GM18498 (cell line): ENCODE data around the gene DMAC2L.

Experiments used
- ATAC-seq: cut with Tn5 transposase; IDR thresholded peaks from one replicate; pipeline ENCODE4 v1.9.1; 2021; ENCODE audit warnings: mild to moderate bottlenecking, moderate library complexity; ENCODE audit not compliant: unreplicated experiment

Gene DMAC2L

DNA sequence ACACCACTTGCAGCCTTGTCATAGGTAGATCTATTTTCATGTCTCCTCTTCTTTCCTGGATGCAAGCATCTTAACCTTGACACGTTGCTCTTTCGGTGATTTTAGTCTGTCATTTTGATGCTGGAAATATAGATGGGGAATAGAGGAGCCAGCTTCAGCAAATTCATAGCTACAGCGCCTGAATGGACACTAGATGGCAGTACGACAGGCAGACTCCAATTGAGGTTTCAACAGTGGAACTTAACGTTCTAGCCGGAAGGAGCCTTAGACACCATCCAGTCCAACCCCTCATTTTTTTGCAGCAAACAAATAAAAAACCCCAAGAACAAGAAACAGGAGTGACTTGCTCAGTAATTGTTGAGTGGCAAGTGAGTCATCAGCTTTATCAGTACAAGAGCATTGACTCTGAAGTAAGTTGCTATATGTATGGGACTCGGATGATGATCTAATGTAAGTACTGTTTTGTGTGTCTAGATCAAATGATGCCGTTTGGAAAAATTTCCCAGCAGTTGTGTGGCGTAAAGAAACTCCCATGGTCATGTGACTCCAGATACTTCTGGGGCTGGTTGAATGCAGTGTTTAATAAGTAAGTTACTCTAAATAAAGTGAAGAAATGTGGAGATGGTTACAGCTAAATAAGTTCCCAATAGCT is 9.0 kb downstream of the DMAC2L start:
- peak; percentile 88 for ATAC-seq

DNA sequence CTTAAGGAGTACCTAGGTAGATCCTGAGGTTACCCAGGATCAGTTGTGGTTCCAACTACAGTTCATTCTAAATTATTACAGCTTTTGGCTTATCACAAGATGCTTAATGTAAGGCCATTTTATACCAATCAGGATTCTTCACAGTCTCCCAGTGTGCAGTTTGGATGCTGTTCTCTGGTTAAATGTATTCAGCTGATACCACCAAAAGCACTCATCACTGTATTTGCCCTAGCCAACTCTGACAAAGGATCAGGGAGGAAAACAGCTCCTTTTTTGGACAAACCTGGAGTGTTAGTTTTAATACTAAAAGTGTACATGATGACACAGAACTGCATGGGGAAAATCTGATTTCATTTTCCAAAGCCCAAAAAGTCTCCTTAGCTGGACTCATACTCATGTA is 19.5 kb downstream of the DMAC2L start:
- ATAC-seq: no peak

DNA sequence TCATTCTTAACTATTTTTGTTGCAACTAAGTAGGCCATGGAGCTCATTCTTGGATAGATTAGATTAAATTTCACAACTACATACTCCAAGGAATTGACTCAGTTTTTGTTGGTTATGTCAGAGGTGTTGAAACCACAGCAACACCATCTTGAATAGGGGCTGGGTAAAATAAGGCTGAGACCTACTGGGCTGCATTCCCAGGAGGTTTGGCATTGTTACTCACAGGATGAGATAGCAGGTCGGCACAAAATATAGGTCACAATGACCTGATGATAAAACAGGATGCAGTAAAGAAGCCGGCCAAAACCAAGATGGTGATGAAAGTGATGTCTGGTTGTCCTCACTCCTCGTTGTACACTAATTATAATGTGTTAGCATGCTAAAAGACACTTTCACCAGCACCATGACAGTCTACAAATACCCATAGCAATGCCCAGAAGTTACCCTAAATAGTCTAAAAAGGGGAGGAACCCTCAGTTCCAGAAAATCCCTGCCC is 20.9 kb downstream of the DMAC2L start:
- ATAC-seq: no peak

DNA sequence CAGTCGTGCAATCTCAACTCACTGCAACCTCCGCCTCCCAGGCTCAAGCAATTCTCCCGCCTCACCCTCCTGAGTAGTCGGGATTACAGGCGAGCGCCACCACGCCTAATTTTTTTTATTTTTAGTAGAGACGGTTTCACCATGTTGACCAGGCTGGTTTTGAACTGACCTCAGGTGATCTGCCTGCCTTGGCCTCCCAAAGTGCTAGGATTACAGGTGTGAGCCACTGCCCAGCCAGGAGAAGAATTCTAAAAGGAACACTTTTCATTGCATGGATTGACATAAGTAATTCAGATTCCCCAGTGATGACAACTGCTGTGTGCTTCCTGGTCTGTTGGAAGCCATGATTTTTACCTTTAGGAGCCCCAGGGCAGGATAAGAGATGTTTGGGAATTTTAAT is 22.1 kb downstream of the DMAC2L start:
- no peak for ATAC-seq

DNA sequence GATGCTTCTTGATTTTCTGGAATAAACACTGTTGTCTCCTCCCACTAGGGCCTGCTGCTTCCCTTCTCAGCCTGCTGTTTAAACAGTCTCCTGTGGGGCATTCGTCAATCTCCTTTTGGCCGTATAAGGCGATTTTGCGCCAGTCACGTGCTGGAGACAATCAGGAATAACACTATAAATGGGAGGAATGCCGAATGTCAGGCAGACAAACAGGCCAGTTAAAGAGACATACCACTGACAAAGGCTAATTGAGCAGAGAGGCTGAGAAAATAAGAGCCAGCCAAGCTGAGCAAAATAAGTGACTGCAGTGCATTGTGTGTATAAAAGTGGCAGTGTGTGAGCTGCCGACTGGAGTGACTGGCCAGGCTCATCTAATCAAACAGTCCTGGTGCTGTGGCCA is 23.3 kb downstream of the DMAC2L start:
- ATAC-seq: no peak

DNA sequence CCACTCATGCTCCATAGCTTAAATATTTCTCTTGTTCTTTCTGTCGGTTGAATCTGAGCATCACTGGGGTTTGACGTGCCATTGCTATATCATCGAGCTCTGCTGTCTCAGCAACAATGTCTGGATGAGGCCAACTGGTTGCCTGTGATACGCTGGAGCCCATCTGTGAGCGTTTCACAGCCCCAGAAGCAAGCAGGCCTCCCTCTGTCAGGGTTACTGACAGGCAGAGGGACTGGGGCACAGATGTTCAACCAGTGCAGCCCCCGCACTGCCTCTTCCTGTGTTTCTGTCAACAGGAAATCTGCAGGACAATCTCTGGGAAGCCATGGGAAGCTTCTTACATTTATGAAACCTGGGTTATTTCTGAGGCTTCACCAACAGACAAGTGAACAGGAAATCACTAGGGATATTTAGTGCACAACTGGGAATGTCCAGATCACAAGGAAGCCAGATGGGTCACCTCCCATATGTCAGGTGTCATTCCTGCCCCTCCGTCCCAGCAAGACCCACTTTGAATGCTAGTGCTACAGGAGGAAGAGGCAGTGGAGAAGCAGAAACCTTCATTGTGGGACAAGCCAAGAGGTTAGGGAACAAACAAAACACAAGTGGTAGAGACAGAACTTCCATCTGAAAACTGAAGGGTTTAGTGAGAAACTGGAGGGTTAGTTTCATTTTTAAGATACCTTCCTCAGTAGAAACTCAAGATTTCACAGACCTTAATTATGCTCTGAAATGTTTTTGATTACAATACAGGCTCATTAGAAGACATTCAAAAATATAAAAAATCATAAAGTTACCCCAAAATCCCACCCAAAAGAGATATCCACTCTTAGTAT is 24.1 kb downstream of the DMAC2L start:
- ATAC-seq: no peak

DNA sequence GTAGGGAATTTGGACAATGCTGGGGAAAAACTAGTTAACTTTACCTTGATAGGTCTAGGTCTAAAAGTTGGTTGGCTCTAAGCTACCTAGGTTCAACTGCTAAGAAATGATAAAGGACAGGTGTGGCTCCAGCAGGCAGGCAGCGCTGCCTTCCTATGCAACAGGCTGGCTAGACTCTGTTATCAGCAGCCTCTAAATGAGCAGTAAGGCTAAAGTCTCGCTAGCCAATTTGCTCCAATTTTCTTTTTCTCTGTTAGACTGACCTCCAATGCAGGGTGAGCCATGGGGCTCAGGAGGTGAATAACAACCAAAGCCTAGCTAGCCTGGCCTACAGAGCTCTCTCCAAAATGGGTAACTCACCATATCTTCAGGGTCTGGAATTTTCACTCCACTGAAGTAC is 26.5 kb downstream of the DMAC2L start:
- ATAC-seq: no peak

DNA sequence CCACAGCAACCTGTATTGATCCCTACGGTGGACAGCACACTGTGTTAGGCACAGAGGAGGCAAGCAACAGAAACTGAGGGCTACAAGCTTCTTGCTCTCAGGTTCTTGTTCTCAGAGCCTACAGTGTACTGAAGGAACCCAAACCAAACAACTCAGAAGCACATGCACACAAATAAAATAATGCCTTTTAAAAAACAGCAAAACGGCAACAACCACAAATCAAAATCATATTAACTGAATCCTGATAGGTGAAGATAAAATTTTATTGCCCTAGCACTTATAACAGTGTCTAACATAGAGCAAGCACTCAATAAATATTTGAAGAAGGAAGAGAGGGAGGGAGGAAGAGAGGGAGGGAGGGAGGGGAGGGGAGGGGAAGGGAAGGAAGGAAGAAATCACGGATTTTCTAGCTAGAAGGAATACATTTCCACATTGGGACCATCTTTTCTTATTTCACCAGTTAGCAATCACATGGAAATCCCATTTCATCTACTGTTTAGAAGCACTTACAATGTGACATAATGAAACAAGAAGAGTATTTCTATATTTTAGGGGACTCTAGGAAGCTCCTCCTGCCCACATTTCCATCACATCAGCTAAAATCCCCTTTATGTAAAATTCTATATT is 27.2 kb downstream of the DMAC2L start:
- no peak for ATAC-seq

DNA sequence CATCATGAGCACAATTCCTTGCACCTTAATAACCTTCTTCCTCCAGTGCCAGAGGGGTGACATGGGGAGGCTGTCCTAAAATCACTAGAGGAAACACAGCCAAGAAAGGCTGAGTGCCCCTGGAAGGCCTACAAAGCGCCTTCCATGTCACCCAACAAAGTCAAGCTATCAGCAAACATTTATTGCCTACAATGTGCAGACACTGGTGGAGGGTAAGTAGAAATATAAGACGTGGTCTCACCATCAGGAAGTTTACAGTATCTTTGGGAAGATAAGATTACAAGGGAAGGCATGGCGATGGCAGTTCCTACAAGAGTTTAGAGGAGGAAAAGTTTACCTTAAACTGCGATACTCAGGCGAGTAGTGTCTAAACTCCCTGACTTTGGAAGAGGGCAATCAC is 27.9 kb downstream of the DMAC2L start:
- ATAC-seq: no peak

DNA sequence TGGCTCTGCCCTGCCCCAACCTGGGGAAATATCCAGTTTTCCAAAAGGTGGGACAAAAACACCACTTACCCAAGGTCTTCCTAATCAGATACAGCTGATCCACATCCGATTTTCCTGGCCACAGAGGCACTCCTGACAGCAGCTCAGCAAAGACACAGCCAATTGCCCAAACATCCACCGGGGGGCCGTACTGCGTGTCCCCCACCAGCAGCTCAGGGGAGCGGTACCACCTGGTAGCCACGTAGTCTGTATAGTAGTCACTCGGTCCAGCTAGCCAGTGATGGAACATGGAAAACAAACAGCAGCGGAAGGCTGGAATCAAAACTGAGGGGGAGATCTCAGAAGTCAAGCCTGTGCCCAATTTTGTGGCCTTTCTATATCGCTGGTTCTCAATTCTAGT is 28.8 kb downstream of the DMAC2L start:
- no peak for ATAC-seq

DNA sequence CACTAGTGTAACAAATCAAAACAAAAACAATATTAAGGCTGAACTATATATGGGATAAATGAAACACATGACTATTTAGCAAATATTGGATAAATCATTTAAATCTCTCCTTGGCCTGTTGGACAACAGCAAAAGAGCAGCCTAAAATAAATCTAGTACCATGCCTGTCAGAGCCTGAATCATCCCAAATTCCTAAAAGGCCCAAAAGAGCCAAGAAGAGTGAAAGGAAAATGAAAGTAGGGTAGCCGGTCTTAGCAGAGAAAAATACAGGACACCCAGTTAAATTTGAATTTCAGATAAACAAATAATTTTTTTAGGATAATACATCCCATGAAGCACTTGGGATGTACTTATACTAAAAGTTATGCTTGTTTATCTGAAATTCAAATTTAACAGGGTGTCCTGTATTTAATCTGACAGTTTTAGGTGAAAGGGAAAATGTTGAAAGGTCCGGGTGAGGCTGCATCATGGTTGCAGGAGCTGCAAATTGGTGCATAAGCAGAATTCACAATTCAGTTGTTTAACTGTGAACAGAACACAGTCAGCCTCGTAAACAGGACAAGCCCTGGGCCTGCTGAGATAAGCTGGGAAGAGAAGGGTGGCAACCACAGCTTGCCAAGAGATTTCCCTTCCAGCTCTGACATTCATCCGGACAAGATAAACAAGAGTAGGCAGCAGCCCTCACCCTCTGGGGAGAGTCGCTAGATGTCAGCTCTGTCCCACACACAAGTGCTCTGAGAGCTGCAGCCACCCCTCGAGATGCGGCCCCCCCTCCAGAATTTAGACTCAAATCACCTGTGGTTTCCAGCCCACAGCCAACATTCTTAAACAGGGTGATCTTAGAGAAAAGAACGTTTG is 30.3 kb downstream of the DMAC2L start:
- no peak for ATAC-seq

DNA sequence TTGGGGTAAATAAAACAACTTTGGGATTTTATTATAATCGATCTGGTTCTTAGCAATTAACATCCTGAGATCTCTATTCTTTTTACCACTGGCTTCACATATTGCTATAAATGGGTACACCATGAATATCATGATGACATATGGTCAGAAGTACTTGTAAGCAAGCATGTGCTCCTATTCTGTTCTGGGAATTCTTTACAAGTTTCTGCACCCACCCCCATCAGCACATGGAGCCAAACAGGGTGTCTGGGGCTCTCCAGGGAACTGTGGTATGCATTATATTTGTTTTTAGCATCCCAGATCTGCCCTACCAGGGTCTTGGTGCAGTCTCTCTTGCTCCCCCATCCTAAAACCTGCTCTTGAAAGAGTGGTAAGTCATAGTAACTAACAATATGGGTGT is 31.3 kb downstream of the DMAC2L start:
- ATAC-seq: no peak

DNA sequence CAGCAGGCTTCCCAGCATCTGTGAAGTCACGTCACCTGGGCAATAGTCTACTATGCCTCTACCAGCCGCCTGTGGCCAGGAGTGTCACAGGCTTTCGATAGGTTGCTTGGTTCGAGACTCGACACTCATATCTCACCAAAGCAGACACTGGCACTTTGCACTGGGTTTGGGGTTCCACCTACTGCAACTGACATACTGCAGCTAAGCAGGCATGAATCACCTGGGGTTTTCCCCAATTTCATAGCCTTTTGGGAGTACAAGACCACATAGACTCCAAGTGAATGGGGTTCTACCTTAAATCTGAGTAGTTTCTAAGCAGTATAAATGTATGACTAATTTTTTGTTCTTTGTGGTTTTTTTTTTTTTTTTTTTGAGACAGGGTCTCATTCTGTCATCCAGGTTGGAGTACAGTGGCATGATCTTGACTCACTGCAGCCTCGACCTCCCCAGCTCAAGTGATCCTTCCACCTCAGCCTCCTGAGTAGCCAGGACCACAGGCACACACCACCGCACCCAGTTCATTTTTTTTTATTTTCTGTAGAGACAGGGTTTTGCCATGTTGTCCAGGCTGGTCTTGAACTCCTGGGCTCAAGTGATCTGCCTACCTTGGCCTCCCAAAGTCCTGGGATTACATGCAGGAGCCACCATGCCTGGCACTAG is 32.1 kb downstream of the DMAC2L start:
- peak; percentile 83 for ATAC-seq

DNA sequence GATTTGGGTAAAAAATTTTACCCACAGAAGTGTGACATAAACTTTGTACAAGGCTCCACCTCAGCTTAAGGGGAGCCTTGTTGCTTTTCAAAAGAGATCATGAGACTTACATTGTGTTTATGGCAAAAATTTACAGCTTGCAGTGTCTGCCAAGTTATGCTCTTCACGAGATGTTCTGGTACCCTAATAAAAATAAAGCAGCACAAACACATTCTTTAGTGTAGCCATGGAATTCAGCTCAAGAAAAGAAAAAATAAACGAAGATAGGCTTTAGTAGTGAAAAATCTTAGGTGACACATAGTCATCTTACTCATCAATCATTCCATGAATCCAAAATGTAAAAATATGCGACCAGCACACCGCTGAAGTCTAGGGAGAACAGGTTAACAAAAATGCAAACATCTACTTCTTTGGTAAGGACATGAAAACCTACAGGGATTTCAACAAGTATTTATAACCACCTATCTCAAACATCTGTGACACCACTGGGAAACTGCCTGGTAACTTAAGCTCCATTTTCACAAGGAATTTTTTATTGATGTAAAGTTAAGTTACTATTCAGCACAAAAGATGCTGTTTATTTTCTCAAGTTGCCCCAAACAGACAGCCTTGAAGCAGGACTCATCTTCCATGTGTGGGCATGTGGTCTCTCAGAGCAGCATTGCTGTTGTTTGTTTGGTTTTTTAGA is 32.9 kb downstream of the DMAC2L start:
- ATAC-seq: no peak

DNA sequence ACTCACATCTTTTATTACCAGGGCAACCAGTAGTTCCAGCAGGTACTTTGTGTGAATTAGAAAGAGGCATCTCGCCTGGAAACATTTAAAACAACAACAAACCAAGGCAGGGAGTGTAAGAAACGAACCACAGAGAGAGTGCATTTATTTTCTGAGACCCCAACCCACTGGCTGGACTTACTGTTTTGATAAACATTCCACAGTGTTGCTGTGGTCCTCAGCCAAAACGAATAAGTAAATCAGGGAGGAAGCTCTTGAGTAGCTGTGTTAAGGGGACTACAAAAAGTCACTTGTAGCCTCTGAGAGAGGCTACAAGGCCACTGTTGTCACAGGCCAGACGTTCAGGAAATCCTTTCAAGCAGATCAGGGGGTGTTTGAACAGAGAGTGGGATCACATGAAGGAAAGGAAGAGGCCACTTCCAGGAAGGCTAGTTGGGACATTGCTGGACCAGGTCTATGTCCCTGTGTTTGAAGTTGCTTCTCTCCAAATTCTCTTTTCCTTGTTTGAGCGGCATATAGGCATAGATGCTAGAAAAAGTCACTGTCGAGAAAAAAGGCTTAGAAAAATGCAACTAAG is 33.8 kb downstream of the DMAC2L start:
- no peak for ATAC-seq

DNA sequence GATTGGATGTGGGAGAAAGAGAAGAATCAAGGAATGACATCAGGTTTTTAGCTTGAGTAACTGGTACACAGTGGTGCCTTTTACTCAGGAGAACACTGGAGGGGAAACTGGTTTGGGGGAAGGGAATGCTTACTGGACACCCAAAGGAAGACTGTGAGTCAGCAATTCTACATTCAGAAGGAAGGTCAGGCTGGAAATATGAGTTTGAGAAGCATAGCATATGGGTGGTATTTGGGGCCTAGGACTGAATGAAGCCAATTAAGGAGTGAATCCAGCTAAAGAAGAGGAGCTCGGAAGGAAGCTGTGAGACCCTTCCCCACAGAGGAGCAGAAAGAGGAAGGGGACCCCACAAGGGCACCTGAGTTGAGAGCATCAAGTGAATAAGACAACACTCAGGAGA is 35.4 kb downstream of the DMAC2L start:
- ATAC-seq: no peak

DNA sequence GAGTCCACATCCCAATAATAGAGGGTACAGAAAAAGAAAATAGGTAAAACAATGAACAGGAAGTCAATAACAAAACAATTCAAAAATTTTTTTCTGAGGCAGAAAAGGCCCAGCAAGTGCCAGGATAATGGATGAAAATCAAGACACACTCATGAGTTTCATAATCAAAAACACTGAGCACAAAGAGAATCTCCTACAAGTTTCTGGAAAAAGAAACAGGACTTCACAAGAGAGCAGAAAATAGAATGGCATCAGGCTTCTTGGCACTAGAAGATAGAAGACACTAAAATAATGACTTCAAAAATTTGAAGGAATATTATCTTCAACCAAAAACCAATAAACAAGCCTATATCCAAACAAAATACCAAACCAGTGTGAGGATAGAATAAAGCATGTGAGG is 36.8 kb downstream of the DMAC2L start:
- ATAC-seq: no peak

DNA sequence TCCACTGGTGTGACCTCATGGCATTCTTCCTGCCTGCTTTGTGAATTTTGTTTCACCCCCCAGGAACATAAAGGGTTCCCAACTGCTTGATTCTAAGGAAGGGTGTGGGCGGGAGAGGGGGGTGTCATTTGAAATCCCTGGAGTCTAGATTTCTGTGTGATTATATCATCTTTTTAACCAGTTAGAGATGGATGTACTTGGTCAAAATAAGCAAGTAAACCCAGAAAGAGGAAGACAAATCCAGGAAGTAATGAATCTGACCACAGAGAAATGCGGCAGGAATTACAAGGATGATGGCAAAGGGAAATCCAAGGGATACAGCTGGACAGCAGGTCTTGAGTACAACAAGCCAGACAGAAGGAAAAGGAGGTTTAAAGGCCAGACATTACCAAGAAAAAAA is 38.9 kb downstream of the DMAC2L start:
- ATAC-seq: no peak

DNA sequence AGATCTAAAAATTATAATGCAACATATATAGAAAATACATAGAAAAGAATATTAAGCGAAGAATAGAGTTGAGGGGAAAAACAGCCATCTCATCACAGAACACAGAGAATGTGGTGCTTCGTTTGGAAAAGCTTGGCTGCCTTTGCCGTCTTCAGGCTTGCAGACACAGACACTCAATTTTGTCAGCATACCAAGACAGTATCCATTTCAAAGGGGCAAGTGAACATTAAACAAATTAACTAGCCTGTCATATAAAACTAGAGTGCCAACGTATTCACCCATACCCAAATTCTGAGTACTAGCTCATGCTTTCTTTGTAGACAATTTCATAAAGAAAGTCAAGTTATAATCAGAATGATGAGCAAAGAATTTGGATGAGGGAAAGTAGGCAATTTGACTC is 40.5 kb downstream of the DMAC2L start:
- no peak for ATAC-seq

DNA sequence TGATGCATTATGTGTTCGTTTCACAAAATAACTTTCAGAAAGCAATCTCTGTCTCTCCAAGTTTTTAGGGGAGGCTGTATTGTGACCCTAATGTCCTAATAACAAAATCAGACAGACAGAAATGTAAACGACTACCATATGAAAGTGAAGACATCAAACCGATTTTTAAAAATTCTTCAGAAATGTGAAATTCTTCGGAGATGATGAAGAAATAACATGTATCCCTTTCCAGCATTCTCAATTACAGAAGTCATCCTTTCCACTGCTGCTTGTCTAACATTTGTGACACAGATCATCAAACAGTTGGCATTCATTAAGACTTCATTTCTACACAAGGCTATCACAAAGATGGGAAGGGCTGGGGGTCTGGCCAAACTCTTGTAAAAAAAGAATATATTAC is 41.0 kb downstream of the DMAC2L start:
- ATAC-seq: no peak
